Measurements from ENCODE around the gene SLFN12L. TPM values are rescaled to one million over a fixed set of nuclear protein-coding genes. Genes with fewer than 3 reads are reported as not detected.

Gene SLFN12L
- total RNA-seq, 4 donors from 2014 or later, result 0.10 to 0.31 (median 0.15) TPM; not detected in 1

DNA sequence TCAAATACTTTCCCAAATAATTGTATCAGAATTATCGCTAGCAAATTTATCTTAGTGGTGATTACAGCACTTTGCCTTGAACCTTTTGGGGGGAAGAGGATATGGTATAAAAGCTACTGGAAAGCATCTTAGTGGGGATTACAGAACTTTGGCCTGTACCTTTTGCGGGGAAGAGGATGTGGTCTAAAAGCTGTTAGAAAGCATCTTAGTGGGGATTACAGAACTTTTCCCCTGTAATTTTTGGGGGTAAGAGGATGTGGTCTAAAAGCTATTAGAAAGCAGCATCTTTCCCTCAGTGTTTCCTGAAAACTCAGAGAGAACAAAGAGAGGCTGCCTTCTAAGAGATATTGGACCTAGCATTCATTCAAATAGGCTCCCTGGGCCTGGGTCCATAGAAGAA lies 109.2 kb downstream of the SLFN12L start:
- no peaks in the 10 kb centered on the region for H3K36me3 ChIP-seq
- ATAC-seq, result no peak
- no peak for TF ChIP-seq POLR2A (IDR thresholded peaks at IDR 0.05)
- TF ChIP-seq CTCF (IDR thresholded peaks at IDR 0.05 in 4 of 5, conservative IDR thresholded peaks at IDR 0.05 in 1 of 5), result no peak
- H3K9me3 ChIP-seq, result no peaks in the 10 kb centered on the region
- no peak overlapping the region for H3K4me3 ChIP-seq
- no peak overlapping the region for H3K27ac ChIP-seq
- no peak for DNase-seq
- in situ Hi-C loops (cut with MboI; ENCODE audit: low sequenced_read_pairs in 4 of 4) (loop anchor here in 1 of 4 donors (25.0 kb wide), 1 partner anchor 109 kb away; the partner anchor contains the start of gene SLFN12L), intact Hi-C loops (cut with DNase I; ENCODE audit: low total_unique reads) (no loop called here)
- H3K27me3 ChIP-seq, result peaks cover under 1 to 8% (median 5%) of the 10 kb centered on the region in 3 donors
- peaks cover 0 to 3% of the 10 kb centered on the region in 2 donors for H3K4me1 ChIP-seq

DNA sequence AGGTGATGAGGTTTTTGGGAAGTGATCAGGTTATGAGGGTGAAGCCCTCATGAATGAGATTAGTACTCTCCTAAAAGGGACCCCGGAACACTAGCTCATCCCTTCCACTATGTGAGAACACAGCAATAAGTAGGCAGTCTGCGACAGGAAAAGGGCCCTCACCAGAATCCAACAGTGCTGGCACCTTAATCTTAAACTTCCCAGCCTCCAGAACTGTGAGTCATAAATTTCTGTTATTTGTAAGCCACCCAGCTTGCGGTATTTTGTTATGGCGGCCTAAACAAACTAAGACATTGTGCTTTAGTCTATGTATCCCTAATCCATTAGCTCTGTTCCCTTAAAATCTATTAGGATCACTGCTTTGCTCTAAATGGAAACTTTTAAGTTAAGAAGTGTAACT lies 113.7 kb downstream of the SLFN12L start:
- H3K27ac ChIP-seq, result no peak overlapping the region
- H3K4me1 ChIP-seq, result no peaks in the 10 kb centered on the region
- TF ChIP-seq POLR2A (IDR thresholded peaks at IDR 0.05) (no peak), CTCF (IDR thresholded peaks at IDR 0.05 in 4 of 5, conservative IDR thresholded peaks at IDR 0.05 in 1 of 5) (no peak)
- DNase-seq, result no peak
- no peaks in the 10 kb centered on the region for H3K36me3 ChIP-seq
- no peak overlapping the region for H3K4me3 ChIP-seq
- H3K27me3 ChIP-seq, result peaks cover 0 to 2% (median 0%) of the 10 kb centered on the region in 3 donors
- intact Hi-C loops (cut with DNase I; ENCODE audit: low total_unique reads) (no loop called here), in situ Hi-C loops (cut with MboI; ENCODE audit: low sequenced_read_pairs in 4 of 4) (no loop called here)
- ATAC-seq, result no peak
- no peaks in the 10 kb centered on the region for H3K9me3 ChIP-seq

Other genes starting within 250 kb of the SLFN12L start
- gene SLFN11, start 164.1 kb downstream of the SLFN12L start, total RNA-seq, result 10 to 100 TPM in 2 of 4 donors, 1 to 10 TPM in 2; 8.9 to 11.8 (median 10.0) TPM
- 1 to 10 TPM in 2 of 4 donors, under 1 TPM in 2; 0.76 to 2.2 (median 1.3) TPM for gene SLFN12, start 105.2 kb downstream of the SLFN12L start, total RNA-seq
- gene SLFN13, start 88.9 kb downstream of the SLFN12L start, total RNA-seq, result 1 to 10 TPM in 1 of 4 donors, under 1 TPM in 3; 0.05 to 1.2 (median 0.32) TPM
- not detected for gene SLFN14, start 23.1 kb upstream of the SLFN12L start, total RNA-seq
- 10 to 100 TPM in 1 of 4 donors, 1 to 10 TPM in 3; 4.4 to 14.2 (median 6.2) TPM for gene PEX12, start 40.9 kb upstream of the SLFN12L start, total RNA-seq
- gene AP2B1, start 49.6 kb upstream of the SLFN12L start, total RNA-seq, result 10 to 100 TPM; 31.3 to 48.7 (median 38.1) TPM
- 10 to 100 TPM in 2 of 4 donors, 1 to 10 TPM in 2; 4.7 to 13.8 (median 10.0) TPM for gene RASL10B, start 194.0 kb upstream of the SLFN12L start, total RNA-seq
- under 1 TPM in 2 of 4 donors, not detected in 2; 0.15 to 0.75 TPM for gene GAS2L2, start 215.6 kb upstream of the SLFN12L start, total RNA-seq
- gene C17orf50, start 223.2 kb upstream of the SLFN12L start, total RNA-seq, result not detected